SK-N-SH (cell line): ENCODE data around the gene DOK3. TPM values are rescaled to one million over a fixed set of nuclear protein-coding genes. Genes with fewer than 3 reads are reported as not detected.

Source experiments
- CTCF ChIA-PET: fragments of 300-600, 350-600 bp; formaldehyde crosslinking; extraction: SDS; loops from one replicate; lab custom pipeline; 2021; lab: Yijun Ruan, JAX
- POLR2A ChIA-PET: fragments of 350-600 bp; sonication (Branson Sonifier 250); formaldehyde crosslinking; extraction: SDS; loops from one replicate; lab custom pipeline; 2020; ENCODE audit warnings: antibody characterized with exemption, inconsistent platforms; lab: Yijun Ruan, JAX
- DNase-seq: peaks from one replicate; pipeline ENCODE4 v3.0.0; 2012
- H2AFZ ChIP-seq: fragments of 200-600 bp; sonication (generic); 2 replicates; pipeline ENCODE4 v1.8.1; 2016; ENCODE audit warnings: antibody characterized with exemption, mild to moderate bottlenecking, low read depth
- H3F3A ChIP-seq: fragments of 200-600 bp; sonication (generic); replicated peaks from 2 replicates; pipeline ENCODE3; 2016; ENCODE audit warnings: antibody characterized with exemption, mild to moderate bottlenecking; ENCODE audit not compliant: insufficient read depth
- H3K27ac ChIP-seq, 2 experiments: fragments of 200-500 bp in 1 of 2; fragments of 200-600 bp in 1 of 2; sonication (Bioruptor generic) in 1 of 2; sonication (generic), shearing (Covaris generic) in 1 of 2; 2 replicates each; pipeline versions ENCODE4 v1.5.1 to v1.6.1; 2014 to 2016; ENCODE audit warnings: low read depth in 2 of 2, inconsistent platforms in 1 of 2, low read length in 1 of 2, mild to moderate bottlenecking in 1 of 2, mixed read lengths in 1 of 2
- H3K27me3 ChIP-seq: fragments of 200-600 bp; sonication (generic), shearing (Covaris generic); 2 replicates; pipeline ENCODE4 v1.6.1; 2016; ENCODE audit warnings: mixed run types; ENCODE audit not compliant: insufficient read depth
- H3K36me3 ChIP-seq, 2 experiments: fragments of 200-500 bp in 1 of 2; fragments of 200-600 bp in 1 of 2; sonication (Bioruptor generic) in 1 of 2; sonication (generic) in 1 of 2; replicated peaks in 1 of 2; 2 replicates each; pipeline versions ENCODE3 to v1.5.1; 2014 to 2016; ENCODE audit warnings: low read length in 1 of 2, mild to moderate bottlenecking in 1 of 2; ENCODE audit not compliant: insufficient read depth in 2 of 2, control insufficient read depth in 1 of 2
- H3K4me1 ChIP-seq, 2 experiments: fragments of 200-500 bp in 1 of 2; fragments of 200-600 bp in 1 of 2; sonication (Bioruptor generic) in 1 of 2; sonication (generic), shearing (Covaris generic) in 1 of 2; 2 replicates each; pipeline versions ENCODE4 v1.5.1 to v1.6.1; 2014 to 2016; ENCODE audit warnings: low read depth in 1 of 2, low read length in 1 of 2, mixed run types in 1 of 2; ENCODE audit not compliant: insufficient read depth in 2 of 2, control insufficient read depth in 1 of 2
- H3K4me2 ChIP-seq: fragments of 200-600 bp; sonication (generic), shearing (Covaris generic); 2 replicates; pipeline ENCODE4 v1.6.1; 2017; ENCODE audit warnings: mixed run types
- H3K4me3 ChIP-seq, 2 experiments: fragments of 200-500 bp in 1 of 2; fragments of 200-600 bp in 1 of 2; sonication (Bioruptor generic) in 1 of 2; sonication (generic), shearing (Covaris generic) in 1 of 2; 2 replicates each; pipeline versions ENCODE4 v1.5.1 to v1.8.1; 2014 to 2016; ENCODE audit warnings: low read depth in 2 of 2, inconsistent platforms in 1 of 2, low read length in 1 of 2, mild to moderate bottlenecking in 1 of 2, mixed read lengths in 1 of 2, moderate library complexity in 1 of 2
- H3K79me2 ChIP-seq: fragments of 200-600 bp; sonication (generic); 2 replicates; pipeline ENCODE4 v1.8.1; 2017; ENCODE audit warnings: mild to moderate bottlenecking; ENCODE audit not compliant: insufficient read depth
- H3K9ac ChIP-seq: fragments of 200-600 bp; sonication (generic); 2 replicates; pipeline ENCODE4 v1.6.1; 2017; ENCODE audit warnings: mixed run types
- H3K9me2 ChIP-seq: fragments of 200-600 bp; sonication (generic); 2 replicates; pipeline ENCODE4 v1.6.1; 2017; ENCODE audit warnings: mixed run types
- H3K9me3 ChIP-seq: fragments of 200-600 bp; sonication (generic); 2 replicates; pipeline ENCODE4 v1.6.1; 2017; ENCODE audit warnings: mixed run types, mild to moderate bottlenecking, moderate library complexity
- H4K20me1 ChIP-seq: fragments of 200-600 bp; sonication (generic); 2 replicates; pipeline ENCODE4 v1.6.1; 2017; ENCODE audit warnings: mild to moderate bottlenecking, mixed run types; ENCODE audit not compliant: insufficient read depth
- EP300 ChIP-seq, 2 experiments: IDR thresholded peaks; 2 replicates each; pipeline versions ENCODE4 v1.4.0 to v1.6.1; 2012; ENCODE audit warnings: borderline replicate concordance in 1 of 2, low read depth in 1 of 2, low read length in 1 of 2
- FOSL2 ChIP-seq: IDR thresholded peaks from 2 replicates; pipeline ENCODE4 v1.4.0; 2012; ENCODE audit warnings: low read depth, mild to moderate bottlenecking, moderate library complexity, borderline replicate concordance
- FOXJ3 ChIP-seq: sonication (generic); formaldehyde crosslinking; IDR thresholded peaks from 2 replicates; pipeline ENCODE4 v1.5.1; 2020; ENCODE audit warnings: mild to moderate bottlenecking, missing genetic modification reagents
- GABPA ChIP-seq: IDR thresholded peaks from 2 replicates; pipeline ENCODE4 v1.4.0; 2012; ENCODE audit warnings: low read depth, mild to moderate bottlenecking
- SIN3A ChIP-seq: IDR thresholded peaks from 2 replicates; pipeline ENCODE4 v1.6.1; 2012; ENCODE audit warnings: low read depth, mild to moderate bottlenecking, low read length, moderate library complexity, borderline replicate concordance
- SMC3 ChIP-seq: IDR thresholded peaks from 2 replicates; pipeline ENCODE4 v1.6.1; 2012; ENCODE audit warnings: low read depth, low read length, improper control_type of control experiment
- TEAD4 ChIP-seq: IDR thresholded peaks from 2 replicates; pipeline ENCODE4 v1.4.0; 2012; ENCODE audit warnings: mild to moderate bottlenecking, borderline replicate concordance; ENCODE audit not compliant: insufficient read depth
- USF2 ChIP-seq: fragments of 150-350 bp; IDR thresholded peaks from 2 replicates; pipeline ENCODE4 v1.6.1; 2017; ENCODE audit warnings: antibody characterized with exemption, low read length, low read depth, borderline replicate concordance
- YY1 ChIP-seq: IDR thresholded peaks from 2 replicates; pipeline ENCODE4 v1.4.0; 2012; ENCODE audit warnings: low read depth, mild to moderate bottlenecking
- WGBS: methylation state at CpG from one replicate; pipeline ENCODE4 v1.1.6; 2017; ENCODE audit warnings: low lambda C conversion rate; 5-methylcytosine and 5-hydroxymethylcytosine counted together
- polyA plus RNA-seq, 3 experiments: library from polyadenylated mRNA; depleted of rRNA; stranded (reverse); fragments of >200 nt; gene quantifications; 2 replicates each; pipeline ENCODE4 v1.2.3, GENCODE V29; 2012
- TF ChIP-seq, protein P1 (sequence below): IDR thresholded peaks from 2 replicates; pipeline ENCODE4; 2012
- TF ChIP-seq, protein P2 (sequence below): IDR thresholded peaks from 2 replicates; pipeline ENCODE4 v1.4.0; 2012; ENCODE audit warnings: low read depth, borderline replicate concordance

The DOK3 gene
- polyA plus RNA-seq, 1 of the 3 experiments (the other 2 are of a cell fraction): 2.2 TPM

DNA sequence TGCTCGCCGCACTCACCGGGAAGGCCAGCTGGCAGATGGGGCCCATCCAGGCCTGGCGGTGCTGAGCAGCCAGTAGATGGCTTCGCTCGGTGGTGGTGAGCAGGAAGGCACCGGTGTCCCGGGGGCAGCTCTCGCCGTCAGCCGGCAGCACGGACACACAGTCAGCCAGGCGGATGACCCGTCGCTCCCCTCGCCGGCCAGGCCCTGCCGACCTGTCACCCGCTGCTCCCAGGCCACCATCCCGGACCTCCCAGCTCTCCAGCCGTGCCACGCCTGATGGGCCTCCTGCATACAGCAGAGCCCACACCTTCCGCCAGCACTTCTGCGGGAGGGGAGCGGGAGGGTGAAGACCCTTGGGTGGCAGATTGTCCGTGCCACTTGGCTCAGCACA lies 1.4 kb downstream of the DOK3 start:
- H4K20me1 ChIP-seq: no peaks in the 10 kb centered on the region

GRCh38 chr5:177507596-177508220 lies 1.9 kb downstream of the DOK3 start:
- Histone ChIP-seq H3K4me1 (no peaks in the 10 kb centered on the region), H3K4me3 (no peak overlapping the region), H3F3A (no peaks in the 10 kb centered on the region)
- TF ChIP-seq TEAD4 (no peak), EP300 (IDR thresholded peaks at IDR 0.05; ENCODE audit: borderline replicate concordance in 1 of 2, low read depth in 1 of 2, low read length in 1 of 2) (no peak)
- TF ChIP-seq, protein P1, sequence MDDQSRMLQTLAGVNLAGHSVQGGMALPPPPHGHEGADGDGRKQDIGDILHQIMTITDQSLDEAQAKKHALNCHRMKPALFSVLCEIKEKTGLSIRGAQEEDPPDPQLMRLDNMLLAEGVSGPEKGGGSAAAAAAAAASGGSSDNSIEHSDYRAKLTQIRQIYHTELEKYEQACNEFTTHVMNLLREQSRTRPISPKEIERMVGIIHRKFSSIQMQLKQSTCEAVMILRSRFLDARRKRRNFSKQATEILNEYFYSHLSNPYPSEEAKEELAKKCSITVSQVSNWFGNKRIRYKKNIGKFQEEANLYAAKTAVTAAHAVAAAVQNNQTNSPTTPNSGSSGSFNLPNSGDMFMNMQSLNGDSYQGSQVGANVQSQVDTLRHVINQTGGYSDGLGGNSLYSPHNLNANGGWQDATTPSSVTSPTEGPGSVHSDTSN: no peak
- TF ChIP-seq, all 33 proteins: peak for 0
- ChIA-PET POLR2A (interaction anchor here (0.6 kb wide), 1 partner anchor 11 kb away, joined by 3 read pairs; no protein-coding TSS in a partner anchor), CTCF (interaction anchor here (1.0 to 15.9 kb wide), 4 partner anchors 49 to 104 kb away, joined by 3 to 228 read pairs (median 56); partner anchors contain the start of gene PRR7)
- Histone ChIP-seq H3K27me3 (no peaks in the 10 kb centered on the region), H3K36me3 (peaks cover 0 to 26% of the 10 kb centered on the region in 2 experiments), H3K9ac (no peak overlapping the region), H3K79me2 (no peaks in the 10 kb centered on the region), H4K20me1 (no peaks in the 10 kb centered on the region), H3K9me2 (no peaks in the 10 kb centered on the region), H3K27ac (no peak overlapping the region), H2AFZ (no peak overlapping the region), H3K4me2 (no peak overlapping the region), H3K9me3 (no peaks in the 10 kb centered on the region)
- 91% methylated on average over 16 of the region's 17 CpGs for WGBS
- no peak for DNase-seq

More for the DNA sequence above, 1.4 kb downstream of the DOK3 start:
- H3K9ac ChIP-seq: no peak overlapping the region
- no peak overlapping the region for H3K4me2 ChIP-seq
- H3K4me1 ChIP-seq: no peaks in the 10 kb centered on the region
- WGBS: 92% methylated on average over 5 of the region's 26 CpGs
- H2AFZ ChIP-seq: no peak overlapping the region
- ChIA-PET CTCF (interaction anchor here (0.9 to 12.5 kb wide), 6 partner anchors 7 to 118 kb away, joined by 3 to 109 read pairs (median 4); no protein-coding TSS in a partner anchor), POLR2A (no interaction called here)
- H3K4me3 ChIP-seq: no peak overlapping the region
- H3K27me3 ChIP-seq: no peaks in the 10 kb centered on the region
- H3F3A ChIP-seq: no peaks in the 10 kb centered on the region
- H3K79me2 ChIP-seq: no peaks in the 10 kb centered on the region
- no peak for DNase-seq
- TF ChIP-seq SIN3A (no peak), YY1 (no peak), TEAD4 (no peak), SMC3 (no peak), FOSL2 (no peak), GABPA (no peak), FOXJ3 (no peak), USF2 (no peak)
- TF ChIP-seq, protein P2, sequence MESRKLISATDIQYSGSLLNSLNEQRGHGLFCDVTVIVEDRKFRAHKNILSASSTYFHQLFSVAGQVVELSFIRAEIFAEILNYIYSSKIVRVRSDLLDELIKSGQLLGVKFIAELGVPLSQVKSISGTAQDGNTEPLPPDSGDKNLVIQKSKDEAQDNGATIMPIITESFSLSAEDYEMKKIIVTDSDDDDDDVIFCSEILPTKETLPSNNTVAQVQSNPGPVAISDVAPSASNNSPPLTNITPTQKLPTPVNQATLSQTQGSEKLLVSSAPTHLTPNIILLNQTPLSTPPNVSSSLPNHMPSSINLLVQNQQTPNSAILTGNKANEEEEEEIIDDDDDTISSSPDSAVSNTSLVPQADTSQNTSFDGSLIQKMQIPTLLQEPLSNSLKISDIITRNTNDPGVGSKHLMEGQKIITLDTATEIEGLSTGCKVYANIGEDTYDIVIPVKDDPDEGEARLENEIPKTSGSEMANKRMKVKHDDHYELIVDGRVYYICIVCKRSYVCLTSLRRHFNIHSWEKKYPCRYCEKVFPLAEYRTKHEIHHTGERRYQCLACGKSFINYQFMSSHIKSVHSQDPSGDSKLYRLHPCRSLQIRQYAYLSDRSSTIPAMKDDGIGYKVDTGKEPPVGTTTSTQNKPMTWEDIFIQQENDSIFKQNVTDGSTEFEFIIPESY: no peak
- H3K9me2 ChIP-seq: no peaks in the 10 kb centered on the region
- H3K9me3 ChIP-seq: no peaks in the 10 kb centered on the region
- peaks cover 4 to 31% of the 10 kb centered on the region in 2 experiments for H3K36me3 ChIP-seq
- no peak overlapping the region for H3K27ac ChIP-seq
